ENCODE results near the gene TERT.
"Not testable (repeated sequence)": the region's sequence is repeated elsewhere in the genome, so short reads cannot be mapped to it uniquely, and the experiment has no call there.

TERT gene

DNA sequence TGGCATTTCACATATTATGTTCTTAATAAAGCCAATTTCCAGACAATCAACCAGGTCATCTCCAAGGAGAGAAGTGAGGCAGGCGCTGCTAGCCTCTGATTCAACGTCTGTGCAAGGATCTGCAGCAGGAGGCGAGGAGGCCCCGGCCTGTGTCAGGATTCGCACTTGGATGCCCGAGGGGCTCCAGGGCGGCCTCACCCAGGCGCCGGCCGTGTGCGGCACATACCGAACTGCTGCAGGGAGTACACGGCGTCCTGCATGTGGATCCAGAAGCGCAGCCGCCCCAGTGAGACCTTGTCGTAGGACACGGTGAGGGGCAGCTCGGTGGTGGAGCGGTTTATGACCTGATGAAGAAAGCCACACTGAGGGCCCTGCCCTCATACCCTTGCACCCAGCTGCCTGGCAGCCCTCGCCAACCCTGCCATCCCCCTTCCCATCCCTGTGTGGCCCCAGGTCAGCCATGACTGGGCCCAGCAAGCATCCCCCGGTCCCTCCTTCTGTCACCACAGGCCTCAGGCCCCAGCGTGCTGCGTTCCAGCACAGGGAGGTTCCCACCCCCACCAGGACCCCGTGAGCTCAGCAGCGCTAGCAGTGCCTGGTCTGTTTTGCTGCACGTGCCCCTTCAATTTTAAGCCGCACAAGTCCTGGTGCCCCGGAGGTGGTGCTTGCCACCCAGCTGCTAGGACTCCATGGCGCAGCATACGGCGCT lies 40.1 kb upstream of the TERT start:
- H3K4me3 ChIP-seq (ENCODE audit: low read depth, low read length) = no peak overlapping the region
- no peak for DNase-seq (ENCODE audit: low read depth)
- TF ChIP-seq, protein P1, sequence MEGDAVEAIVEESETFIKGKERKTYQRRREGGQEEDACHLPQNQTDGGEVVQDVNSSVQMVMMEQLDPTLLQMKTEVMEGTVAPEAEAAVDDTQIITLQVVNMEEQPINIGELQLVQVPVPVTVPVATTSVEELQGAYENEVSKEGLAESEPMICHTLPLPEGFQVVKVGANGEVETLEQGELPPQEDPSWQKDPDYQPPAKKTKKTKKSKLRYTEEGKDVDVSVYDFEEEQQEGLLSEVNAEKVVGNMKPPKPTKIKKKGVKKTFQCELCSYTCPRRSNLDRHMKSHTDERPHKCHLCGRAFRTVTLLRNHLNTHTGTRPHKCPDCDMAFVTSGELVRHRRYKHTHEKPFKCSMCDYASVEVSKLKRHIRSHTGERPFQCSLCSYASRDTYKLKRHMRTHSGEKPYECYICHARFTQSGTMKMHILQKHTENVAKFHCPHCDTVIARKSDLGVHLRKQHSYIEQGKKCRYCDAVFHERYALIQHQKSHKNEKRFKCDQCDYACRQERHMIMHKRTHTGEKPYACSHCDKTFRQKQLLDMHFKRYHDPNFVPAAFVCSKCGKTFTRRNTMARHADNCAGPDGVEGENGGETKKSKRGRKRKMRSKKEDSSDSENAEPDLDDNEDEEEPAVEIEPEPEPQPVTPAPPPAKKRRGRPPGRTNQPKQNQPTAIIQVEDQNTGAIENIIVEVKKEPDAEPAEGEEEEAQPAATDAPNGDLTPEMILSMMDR (IDR thresholded peaks at IDR 0.05; ENCODE audit: control insufficient read depth, extremely low read depth, insufficient read depth) = no peak

DNA sequence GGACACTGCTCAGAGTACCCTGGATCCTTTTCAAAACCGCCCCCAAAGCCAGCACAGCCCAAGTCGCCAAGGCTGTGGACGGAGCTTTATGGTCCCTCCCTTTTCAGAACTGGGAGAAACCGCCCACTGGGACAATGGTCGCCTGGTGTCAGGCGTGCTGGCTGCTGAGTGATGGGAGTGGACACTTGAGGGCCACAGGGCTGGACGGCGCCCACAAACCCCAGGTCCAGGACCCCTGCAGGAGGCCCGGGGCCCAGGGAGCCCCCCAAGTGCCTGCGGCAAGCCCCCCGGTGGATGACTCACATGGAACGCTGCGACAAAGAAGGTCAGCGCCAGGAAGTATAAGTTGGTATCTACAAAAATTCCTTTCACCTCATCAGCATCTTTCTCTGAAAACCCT lies 39.1 kb upstream of the TERT start:
- TF ChIP-seq, protein P1 (IDR thresholded peaks at IDR 0.05; ENCODE audit: control insufficient read depth, extremely low read depth, insufficient read depth) = no peak

GRCh38 chr5:1333286-1333685 lies 38.4 kb upstream of the TERT start:
- not testable (repeated sequence) for H3K4me3 ChIP-seq (ENCODE audit: low read depth, low read length); DNase-seq (ENCODE audit: low read depth)

More for the DNA sequence above, 39.1 kb upstream of the TERT start:
- no peak for DNase-seq (ENCODE audit: low read depth)
- H3K4me3 ChIP-seq (ENCODE audit: low read depth, low read length) = no peak overlapping the region

DNA sequence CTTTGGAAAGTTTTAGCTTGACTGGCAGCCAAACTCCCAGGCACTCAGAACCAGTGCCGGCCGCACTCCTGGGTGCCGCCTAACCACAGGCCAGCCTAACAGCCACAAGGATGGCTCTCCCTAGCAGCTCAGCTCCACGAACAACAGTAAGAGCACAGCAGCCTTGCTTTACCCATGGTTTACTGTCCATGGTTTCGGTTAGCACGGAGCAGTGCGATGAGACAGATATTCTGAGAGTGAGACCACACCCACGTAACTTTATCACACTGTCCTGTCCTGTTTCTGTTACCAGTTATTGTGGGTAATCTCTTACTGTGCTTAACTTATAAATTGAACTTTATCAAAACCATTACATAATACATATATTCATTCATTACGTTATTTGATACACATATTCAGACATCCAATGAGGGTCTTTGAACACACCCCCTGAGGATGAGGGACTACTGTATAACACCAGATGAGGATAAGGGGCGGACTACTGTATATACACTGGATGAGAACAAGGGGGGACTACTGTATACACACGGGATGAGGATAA lies 37.7 kb upstream of the TERT start:
- TF ChIP-seq, protein P1 (IDR thresholded peaks at IDR 0.05; ENCODE audit: control insufficient read depth, extremely low read depth, insufficient read depth) = no peak
- no peak overlapping the region for H3K4me3 ChIP-seq (ENCODE audit: low read depth, low read length)
- DNase-seq (ENCODE audit: low read depth) = no peak

GRCh38 chr5:1331861-1332405 lies 37.1 kb upstream of the TERT start:
- H3K4me3 ChIP-seq (ENCODE audit: low read depth, low read length) = no peak overlapping the region
- TF ChIP-seq, protein P1 (IDR thresholded peaks at IDR 0.05; ENCODE audit: control insufficient read depth, extremely low read depth, insufficient read depth) = no peak
- no peak for DNase-seq (ENCODE audit: low read depth)

GRCh38 chr5:1330847-1331831 lies 36.3 kb upstream of the TERT start:
- no peak for DNase-seq (ENCODE audit: low read depth)
- no peak overlapping the region for H3K4me3 ChIP-seq (ENCODE audit: low read depth, low read length)
- TF ChIP-seq, protein P1 (IDR thresholded peaks at IDR 0.05; ENCODE audit: control insufficient read depth, extremely low read depth, insufficient read depth) = no peak
